ENCODE measurements around the gene AUP1.

The AUP1 gene

DNA sequence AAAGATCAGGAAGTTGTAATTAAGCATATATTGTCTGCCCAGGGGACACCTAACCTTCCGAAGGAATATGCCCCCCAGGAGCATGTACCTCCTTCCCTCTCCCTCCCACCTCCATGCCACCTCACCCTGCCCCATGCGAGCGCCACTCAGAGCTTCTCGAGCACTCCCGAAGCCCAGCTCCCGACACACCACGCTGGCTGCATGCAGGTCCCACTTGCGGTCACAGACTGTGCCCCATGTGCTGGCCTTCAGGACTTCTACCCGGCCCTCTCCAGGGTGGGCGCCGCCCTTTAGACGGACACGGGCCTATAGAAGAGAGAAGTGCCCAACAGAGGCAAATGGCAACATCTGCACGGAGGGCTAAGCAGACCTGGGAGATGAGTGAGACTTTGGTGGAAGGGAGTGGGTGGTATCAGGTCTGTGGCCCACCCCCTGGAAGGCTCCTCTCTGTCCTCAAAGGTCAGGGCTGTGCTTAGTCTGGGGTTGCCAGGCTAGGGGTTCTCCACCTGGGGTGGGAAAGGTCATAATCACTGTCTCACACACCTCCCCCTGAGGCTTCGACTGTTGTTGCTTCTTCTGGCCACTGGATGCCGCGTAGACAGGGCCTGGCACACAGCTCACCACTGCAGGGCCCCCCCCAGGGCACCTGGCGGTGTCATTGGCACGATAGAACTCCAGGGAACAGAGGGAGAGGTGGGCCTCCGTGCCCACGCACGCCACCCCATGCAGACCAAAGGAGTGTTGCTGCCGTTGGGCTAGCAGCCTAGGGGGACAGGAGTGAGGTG is 6.9 kb upstream of the AUP1 start:
- no peak for DNase-seq (ENCODE audit: low read depth, low spot score)

DNA sequence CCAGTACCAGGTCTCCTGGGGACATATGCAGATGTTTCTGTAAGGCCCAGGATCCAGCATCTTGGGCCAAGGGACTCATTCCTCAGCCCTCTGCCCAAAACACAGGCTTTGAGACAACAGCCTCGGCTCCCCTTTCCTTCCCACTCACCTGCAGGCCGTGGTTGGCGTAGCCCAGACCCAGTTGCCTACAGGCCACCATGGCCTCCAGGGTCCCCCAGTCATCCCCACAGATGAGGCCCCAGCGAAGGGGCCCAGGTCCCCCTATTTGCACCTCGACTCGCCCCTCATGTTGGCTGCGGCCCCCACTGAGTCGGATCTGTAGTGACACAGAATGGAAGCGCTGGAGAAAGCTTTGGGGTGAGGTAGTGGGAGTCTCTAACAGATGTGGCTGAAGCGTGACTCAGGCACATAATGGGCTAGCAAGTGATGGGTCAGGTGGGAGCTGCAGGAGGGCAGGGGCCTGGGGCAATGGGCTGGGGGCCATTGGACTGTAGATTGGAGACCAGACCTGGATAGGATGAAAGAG is 6.0 kb upstream of the AUP1 start:
- no peak for DNase-seq (ENCODE audit: low read depth, low spot score)

DNA sequence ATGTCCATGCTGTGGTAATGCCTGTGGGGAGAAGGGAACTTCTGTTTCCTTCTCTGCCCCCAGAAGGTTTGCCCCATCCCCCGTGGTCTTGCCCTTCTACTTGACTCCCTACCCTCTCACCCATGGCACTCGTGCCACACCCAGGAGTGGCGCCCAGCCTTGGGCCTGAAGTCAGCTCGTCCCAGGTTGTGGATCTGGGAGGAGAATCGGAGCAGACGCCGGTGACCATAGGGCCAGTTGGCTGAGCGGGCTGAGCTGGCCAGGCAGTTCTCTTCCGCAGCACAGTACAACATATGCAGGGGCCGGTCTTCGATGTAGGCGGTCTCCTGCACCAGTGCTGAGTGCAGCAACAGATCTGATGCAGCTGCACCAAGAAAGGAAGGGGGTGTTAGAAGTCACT is 4.9 kb upstream of the AUP1 start:
- DNase-seq (ENCODE audit: low read depth, low spot score): no peak

DNA sequence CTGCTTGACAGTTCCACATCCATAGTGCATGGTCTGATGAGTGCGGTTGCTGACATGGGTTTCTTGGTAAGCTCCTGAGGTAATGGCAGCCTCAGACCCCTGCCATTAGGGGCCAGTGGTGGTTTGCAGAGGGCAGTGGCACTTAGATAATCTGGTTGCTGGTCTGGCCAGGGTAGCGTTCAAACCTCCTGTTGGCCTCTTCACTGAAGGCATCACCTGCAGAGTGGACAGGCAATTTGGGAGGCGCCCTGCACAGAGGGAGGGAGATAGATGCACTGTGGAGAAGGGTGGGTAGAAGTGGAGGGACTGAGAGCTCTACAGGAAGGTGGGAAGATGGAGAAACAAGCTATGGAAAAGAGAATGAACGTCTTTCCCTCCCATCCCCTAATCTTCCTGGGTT is 4.0 kb upstream of the AUP1 start:
- DNase-seq (ENCODE audit: low read depth, low spot score): no peak

DNA sequence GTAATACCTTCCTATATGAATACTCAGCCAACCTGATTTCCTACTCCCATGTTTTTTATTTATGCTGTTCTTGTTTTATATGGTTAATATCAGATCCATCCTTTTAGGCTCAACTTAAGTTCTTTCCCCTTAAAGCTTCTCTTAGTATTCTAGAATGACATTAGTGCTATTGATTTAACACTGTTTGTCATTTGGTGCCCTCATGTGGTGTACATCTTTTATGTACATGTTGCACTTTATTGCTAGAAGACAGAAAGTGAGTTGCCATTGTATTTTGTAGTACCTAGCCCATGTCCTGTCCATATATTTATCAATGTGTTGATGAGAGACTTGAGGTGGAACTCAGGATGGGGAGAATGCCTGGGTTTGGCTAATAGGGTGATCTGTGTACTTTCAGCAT is 2.7 kb upstream of the AUP1 start:
- no peak for DNase-seq (ENCODE audit: low read depth, low spot score)

DNA sequence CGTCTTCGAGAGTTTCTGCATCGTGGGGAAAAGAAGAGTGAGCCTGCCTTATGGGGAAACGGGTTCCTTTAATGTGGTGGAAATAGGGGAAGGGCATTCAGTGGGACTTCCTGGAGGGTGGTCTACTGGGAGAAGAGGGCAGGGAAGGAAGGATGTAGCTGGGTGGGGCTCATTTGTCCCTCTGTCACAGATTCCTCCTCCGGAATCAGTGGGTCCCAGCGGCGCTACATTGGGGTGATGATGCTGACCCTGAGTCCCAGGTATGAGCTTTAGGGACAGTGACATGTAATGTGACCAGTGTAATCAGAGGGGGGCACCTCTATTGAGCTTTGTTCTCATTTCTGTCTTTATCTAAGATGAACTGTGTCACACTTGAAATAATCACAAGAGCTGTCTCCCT is 2.2 kb upstream of the AUP1 start:
- no peak for DNase-seq (ENCODE audit: low read depth, low spot score)

DNA sequence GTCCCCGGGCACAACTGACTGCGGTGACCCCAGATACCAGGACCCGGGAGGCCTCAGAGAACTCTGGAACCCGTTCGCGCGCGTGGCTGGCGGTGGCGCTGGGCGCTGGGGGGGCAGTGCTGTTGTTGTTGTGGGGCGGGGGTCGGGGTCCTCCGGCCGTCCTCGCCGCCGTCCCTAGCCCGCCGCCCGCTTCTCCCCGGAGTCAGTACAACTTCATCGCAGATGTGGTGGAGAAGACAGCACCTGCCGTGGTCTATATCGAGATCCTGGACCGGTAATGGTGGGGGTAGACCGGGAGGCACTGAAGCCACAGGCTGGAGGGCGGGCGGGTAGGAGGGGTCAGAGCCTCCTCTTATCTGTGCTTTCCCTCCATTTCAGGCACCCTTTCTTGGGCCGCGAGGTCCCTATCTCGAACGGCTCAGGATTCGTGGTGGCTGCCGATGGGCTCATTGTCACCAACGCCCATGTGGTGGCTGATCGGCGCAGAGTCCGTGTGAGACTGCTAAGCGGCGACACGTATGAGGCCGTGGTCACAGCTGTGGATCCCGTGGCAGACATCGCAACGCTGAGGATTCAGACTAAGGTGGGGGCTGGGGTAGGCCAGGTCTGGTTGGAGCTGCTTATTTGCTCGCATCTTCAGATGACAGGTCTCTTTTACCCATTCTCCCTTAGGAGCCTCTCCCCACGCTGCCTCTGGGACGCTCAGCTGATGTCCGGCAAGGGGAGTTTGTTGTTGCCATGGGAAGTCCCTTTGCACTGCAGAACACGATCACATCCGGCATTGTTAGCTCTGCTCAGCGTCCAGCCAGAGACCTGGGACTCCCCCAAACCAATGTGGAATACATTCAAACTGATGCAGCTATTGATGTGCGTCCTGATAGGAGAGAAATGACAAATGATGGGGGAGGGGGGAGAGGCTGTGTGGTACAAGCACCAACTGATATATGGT is 1.0 kb upstream of the AUP1 start:
- DNase-seq (ENCODE audit: low read depth, low spot score): no peak

DNA sequence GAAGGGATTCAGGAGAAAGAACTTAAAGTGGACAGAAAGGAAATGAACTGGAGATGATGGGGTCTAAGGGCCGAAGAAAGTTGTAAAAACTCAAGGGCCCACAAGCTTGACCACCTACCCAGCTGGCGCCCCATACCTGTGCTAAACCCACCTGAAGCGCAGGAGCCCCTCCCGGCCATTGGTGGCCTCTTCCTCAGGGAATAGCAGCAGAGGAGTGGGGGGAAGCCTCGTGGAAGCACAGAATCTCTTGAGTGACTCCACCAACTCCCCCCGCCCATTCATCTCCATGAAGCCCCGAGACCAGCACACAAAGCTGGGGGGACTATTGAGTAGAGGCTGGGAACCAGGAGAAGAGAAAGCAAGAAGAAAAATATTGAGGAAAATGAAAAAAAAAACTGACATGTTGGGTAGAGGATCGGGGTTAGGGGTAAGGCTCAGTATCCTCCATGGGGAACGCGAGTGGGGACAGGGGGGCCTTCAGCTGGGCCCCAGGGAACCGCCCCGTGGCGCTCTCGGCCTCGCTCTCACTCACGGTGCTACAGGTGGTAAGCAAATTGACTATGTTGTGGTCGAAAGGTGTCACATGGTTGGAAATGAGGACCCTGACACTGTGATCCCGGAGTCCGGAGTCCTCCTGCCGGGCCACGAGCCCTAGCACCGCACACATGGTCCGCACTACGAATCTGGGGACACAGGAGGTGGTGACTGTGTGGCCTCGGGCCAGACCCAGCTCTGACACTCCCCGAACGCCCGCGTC is 728 bp downstream of the AUP1 start:
- no peak for DNase-seq (ENCODE audit: low read depth, low spot score)

DNA sequence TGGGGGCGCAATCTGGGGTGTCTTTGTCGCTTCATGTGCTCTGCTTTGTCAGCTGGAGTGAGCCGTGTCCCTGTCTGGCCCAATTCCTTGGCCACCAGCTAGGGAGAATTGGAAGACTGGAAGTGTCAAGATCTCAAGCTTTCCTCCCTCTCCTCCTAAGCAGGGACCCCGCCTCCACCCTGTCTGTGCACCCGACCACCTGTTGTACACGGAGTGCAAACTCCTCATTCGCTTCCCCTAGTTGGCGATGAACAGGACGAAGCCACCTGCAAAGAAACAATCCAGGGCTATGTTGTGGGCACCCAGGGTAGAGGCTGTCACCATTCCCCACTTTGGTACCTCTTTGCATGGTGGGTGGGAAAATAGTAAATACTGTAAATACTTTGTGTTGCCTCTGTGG is 1.8 kb downstream of the AUP1 start:
- no peak for DNase-seq (ENCODE audit: low read depth, low spot score)

DNA sequence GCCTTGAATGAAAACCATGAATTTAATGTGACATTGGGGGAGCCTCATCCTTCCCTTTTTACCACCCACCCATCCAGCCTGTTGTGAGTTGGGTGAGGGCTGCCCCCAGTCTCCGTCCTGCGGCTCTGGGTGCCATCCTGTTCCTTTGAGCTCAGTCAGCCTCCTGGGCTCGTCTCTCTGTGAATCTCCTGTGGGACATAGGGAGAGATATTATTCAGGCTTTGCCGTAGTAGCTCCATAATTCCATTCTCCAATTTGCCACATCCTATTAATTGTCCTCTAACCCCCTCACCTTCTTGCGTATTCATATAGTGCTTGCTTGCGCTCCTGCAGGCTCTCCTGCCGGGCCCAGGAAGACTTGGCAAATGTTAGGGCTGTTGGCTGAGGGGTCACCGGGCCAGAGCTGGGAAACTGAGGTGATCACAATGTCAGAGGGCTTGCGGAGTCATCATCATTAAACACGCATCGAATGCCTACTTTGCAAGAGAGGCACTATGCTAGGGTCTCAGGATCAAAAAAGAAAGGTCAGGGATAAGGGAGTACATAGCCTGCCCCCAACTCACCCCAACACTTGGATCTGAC is 2.8 kb downstream of the AUP1 start:
- no peak for DNase-seq (ENCODE audit: low read depth, low spot score)

DNA sequence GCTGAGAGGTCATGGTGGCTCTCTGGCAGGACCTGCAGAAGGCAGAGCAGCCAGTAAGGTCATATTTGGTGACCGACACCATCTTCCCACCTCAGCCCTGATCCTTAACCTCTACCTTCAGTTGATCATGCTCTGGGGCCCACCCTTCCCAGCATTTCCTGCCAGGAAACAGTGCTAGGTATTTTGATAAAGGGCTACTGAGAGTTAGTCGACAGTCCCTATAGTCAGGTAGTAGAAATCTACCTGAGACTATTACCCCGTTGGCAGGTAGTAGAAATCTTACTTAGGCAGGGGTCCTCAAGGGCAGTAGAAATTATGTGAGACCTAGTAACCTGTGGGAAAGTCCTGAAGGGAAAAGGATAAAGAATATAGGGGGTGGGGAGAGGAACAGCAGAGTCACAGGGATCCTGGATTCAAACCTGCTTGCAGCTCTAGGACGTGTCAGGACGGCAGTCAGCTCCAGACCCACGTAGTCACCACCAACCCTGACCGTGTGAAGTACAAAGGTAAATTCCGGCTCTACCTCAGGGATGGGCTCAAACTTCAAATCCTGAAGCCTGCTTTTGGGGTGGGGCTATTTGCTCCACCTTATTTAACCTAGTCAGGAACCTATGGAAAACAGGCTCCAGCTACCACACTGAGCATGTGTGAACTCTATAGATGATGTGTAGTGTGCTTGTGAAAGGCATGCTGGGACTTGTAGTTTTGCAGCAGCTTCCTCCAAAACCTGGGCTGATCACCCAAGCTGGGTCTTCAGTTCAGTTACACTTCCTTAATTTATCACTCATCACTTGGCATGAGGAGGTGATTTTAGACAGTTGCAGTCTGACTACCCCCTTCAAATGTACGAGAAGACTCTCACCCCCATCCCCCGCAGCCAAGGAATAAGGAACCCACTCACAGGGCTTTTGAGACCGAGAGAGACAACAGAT is 3.5 kb downstream of the AUP1 start, which contains the start of gene DQX1:
Gene DQX1 (minus strand): TSS at position 515 of the 932 bp plus-strand sequence. CDS start 502 bp downstream, at position 13.
- no peak for DNase-seq (ENCODE audit: low read depth, low spot score)

DNA sequence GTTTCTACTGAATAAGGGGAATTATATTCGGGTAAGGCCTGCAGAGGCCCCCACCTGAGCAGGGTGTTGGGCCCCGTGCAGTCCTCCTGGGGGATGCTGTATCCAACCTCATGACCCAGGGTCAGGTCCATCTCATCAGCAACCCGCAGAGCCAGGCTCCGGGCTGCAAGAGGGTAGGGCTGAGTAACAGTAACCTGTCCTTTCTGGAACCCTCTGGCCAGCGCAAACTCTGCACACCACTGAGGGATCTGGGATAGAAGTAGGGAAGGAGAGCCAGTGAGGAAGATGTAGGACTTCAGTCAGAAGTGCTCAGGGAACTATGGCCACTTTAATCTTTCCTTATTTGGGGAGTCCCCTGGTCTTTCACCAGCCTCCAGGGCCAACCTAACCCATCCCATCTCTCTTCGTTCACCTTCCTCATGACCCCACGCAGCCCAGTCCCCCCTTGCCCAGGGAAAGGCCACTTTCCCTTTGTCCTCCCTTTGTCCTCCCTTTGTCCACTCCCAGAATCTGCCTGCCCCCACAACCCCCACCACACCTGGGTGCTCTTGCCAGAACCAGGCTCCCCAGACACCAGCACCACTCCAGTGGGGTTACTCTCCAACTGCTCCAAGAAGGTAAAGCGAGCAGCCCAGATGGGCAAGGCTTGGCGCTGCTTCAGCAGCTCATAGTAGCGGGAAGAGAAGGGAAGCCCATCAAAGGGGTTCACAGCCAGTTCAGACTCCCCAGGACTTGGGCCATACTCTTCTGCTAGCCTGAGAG is 4.4 kb downstream of the AUP1 start:
- DNase-seq (ENCODE audit: low read depth, low spot score): no peak

DNA sequence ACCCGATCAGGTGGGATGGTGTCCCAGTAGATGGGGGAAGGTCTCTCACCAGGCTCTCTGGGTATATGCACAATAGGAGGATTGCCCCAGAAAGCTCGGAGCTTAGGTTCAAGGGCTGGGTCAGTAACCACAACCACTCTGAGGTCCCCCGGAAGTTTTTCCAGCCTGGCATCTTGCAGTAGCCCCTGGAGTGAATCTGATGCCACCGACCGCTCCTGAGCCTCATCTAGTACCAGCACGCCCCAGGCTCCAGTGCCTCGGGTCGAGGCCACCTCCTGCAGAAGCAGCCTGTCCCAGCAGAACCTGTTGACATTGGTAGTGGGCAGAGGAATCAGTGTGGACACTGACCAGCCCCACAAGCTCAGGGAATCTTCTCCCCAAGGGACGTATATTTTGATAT is 5.5 kb downstream of the AUP1 start:
- DNase-seq (ENCODE audit: low read depth, low spot score): no peak

DNA sequence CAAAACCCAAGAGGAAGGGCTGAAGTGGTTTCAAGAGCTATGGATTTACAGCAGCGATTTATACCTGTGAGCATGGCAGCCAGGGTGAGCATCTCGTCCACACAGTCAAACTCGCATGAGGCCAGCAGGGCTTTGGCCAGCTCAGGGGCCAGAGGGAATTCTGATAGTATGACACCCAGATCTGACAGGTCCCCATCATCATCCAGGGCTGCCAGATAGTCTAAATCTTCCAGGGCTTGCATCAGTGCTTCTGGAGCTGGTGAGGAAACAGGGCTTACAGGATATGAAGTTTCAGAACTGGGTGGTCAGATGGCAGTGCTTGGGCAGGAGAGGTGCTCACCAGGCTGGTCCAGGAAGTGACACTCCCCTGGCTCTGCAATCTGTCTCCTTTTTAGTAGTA is 7.0 kb downstream of the AUP1 start:
- no peak for DNase-seq (ENCODE audit: low read depth, low spot score)

DNA sequence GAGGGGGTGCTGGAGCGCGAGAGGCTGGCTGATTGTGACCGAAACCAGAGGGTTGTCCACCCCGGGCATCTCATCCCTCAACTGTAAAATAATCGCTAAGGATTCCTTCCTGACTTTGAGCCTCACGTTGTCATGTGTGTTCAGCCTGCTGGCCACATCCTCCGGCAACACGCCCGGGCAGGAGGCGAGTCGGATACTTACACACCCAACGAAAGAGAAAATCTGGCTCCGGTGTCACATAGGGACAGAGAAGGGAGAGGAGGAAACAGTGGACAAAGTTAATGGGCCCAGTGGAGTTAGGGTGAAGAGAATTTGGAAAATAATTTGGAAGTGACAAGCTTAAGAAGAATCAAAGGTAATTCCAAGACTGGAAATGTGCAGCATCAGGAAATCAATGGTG is 12.9 kb downstream of the AUP1 start:
- no peak for DNase-seq (ENCODE audit: low read depth, low spot score)

DNA sequence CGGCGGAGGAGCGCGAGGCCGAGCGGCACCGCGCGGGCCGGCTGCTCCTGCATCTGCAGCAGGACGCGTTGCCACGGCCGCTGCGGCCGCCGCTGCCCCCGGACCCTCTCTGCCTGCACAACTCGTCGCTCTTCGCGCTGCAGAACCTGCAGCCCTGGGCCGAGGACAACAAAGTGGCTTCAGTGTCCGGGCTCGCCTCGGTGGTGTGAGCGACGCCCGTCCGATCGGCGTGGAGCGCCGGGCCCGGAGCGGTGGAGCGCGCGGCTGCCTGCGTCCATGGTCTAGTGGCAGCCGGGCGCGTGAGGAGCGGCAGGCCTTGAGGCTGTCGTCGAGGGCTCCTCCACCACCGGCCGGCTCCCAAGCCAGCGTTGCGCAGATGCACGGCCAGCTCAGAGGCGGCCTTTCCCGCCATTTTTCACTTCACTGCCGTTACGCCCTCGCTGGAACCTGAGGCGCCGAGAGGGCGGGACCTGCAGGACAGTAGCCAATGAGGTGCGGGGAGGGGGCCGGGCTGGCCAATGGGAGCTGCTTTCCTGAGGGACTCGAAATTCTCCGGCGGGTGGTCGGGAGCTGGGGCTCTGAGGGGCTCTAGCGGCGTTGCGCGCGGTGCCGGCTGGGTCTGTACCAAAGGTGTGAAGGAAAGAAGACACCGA is 13.4 kb downstream of the AUP1 start:
- DNase-seq (ENCODE audit: low read depth, low spot score): peak; percentile 64

DNA sequence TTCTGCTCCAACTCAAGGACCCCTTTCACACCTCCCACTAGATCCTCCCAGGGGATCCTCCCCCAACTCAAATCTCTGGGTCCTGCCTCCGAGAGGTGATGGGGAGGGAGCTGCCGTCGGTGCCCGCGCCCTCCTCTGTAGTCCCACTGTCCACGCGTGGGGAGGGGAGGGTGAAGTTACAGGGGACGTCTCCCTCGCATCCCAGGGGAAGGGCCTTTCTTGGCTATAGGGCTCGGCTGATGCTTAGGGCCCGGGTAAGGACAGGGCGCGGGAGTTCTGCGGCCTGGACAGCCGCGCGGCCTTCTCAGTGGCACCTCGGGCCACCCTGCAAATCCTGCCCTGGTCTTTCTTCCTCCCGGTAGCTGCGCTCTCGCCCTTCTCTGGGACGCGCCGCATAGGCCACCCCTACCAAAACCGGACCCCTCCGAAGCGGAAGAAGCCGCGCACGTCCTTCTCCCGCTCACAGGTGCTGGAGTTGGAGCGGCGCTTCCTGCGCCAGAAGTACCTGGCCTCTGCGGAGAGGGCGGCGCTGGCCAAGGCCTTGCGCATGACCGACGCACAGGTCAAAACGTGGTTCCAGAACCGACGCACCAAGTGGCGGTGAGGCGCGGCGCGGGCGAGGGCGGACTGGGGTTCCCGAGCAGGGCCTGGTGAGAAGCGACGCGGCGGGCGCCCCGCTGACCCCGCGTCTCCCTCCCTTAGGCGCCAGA is 14.1 kb downstream of the AUP1 start:
- DNase-seq (ENCODE audit: low read depth, low spot score): no peak

All from activated naive CD8-positive, alpha-beta T cell treated with anti-CD3 and anti-CD28 coated beads, Interleukin-2, amount 50 U/mL, for 16 hours (primary cell).